Cortex of kidney (tissue), 1 donor: ENCODE data around the gene GRK5.
"Not testable (repeated sequence)": the region's sequence is repeated elsewhere in the genome, so short reads cannot be mapped to it uniquely, and the experiment has no call there.

Experiments used
- DNase-seq: peaks from one replicate; lab custom pipeline; 2025; lab: John Stamatoyannopoulos, UW

The GRK5 gene

GRCh38 chr10:119251315-119251708, 43.9 kb downstream of the GRK5 start:
- DNase-seq: no peak

- no peak for DNase-seq
Measured at GRCh38 chr10:119252051-119252465, 44.7 kb downstream of the GRK5 start.

- DNase-seq: no peak
Measured at GRCh38 chr10:119252470-119253151, 45.2 kb downstream of the GRK5 start.

GRCh38 chr10:119253433-119254174, 46.2 kb downstream of the GRK5 start:
- DNase-seq: no peak

- no peak for DNase-seq
Measured at GRCh38 chr10:119254335-119254734, 47.0 kb downstream of the GRK5 start.

GRCh38 chr10:119256030-119256429, 48.7 kb downstream of the GRK5 start:
- no peak for DNase-seq

- no peak for DNase-seq
Measured at GRCh38 chr10:119256897-119257296, 49.5 kb downstream of the GRK5 start.

- no peak for DNase-seq
Measured at GRCh38 chr10:119257899-119258419, 50.6 kb downstream of the GRK5 start.

- no peak for DNase-seq
Measured at GRCh38 chr10:119259345-119259744, 52.0 kb downstream of the GRK5 start.

GRCh38 chr10:119261016-119261415, 53.6 kb downstream of the GRK5 start:
- not testable (repeated sequence) for DNase-seq

- no peak for DNase-seq
Measured at GRCh38 chr10:119263951-119264617, 56.7 kb downstream of the GRK5 start.

- no peak for DNase-seq
Measured at GRCh38 chr10:119265691-119266090, 58.3 kb downstream of the GRK5 start.

- no peak for DNase-seq
Measured at GRCh38 chr10:119267384-119267783, 60.0 kb downstream of the GRK5 start.

- DNase-seq: no peak
Measured at GRCh38 chr10:119268428-119268827, 61.1 kb downstream of the GRK5 start.

- no peak for DNase-seq
Measured at GRCh38 chr10:119268871-119269506, 61.6 kb downstream of the GRK5 start.

GRCh38 chr10:119269737-119270136, 62.4 kb downstream of the GRK5 start:
- no peak for DNase-seq

GRCh38 chr10:119270762-119271366, 63.5 kb downstream of the GRK5 start:
- no peak for DNase-seq

- not testable (repeated sequence) for DNase-seq
Measured at GRCh38 chr10:119272338-119272734, 65.0 kb downstream of the GRK5 start.

GRCh38 chr10:119272736-119273135, 65.4 kb downstream of the GRK5 start:
- no peak for DNase-seq

- DNase-seq: no peak
Measured at GRCh38 chr10:119273413-119273812, 66.0 kb downstream of the GRK5 start.

GRCh38 chr10:119274519-119275045, 67.2 kb downstream of the GRK5 start:
- DNase-seq: no peak

- no peak for DNase-seq
Measured at GRCh38 chr10:119275085-119275484, 67.7 kb downstream of the GRK5 start.
